ENCODE data around the gene RNU1-3.
A peak's percentile ranks its signal among the peaks of the same experiment; 100 is the strongest.
"Not testable (repeated sequence)": the region's sequence is repeated elsewhere in the genome, so short reads cannot be mapped to it uniquely, and the experiment has no call there.

Gene RNU1-3

DNA sequence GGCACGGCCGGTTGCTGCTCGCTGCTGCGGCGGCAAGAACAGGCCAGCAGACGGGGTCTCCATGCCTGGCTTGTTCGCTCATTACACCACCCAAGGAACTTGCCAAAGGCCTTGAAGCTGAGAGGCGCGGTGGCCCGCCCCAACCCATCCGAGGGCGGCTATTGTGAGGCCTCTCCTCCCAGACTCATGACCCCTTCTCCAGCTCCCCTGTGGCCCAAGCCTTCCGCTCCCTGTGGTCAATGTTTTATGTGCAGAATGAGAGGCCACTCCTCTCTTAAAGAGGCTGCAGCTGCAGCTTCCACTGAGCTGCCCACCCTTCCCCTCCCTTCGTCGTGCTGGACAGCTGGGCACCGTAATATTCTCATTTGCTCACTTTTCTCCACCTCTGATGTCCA lies 27.6 kb upstream of the RNU1-3 start:
- not testable (repeated sequence) for DNase-seq (ENCODE audit: low read depth in 2 of 2, low spot score in 1 of 2)

DNA sequence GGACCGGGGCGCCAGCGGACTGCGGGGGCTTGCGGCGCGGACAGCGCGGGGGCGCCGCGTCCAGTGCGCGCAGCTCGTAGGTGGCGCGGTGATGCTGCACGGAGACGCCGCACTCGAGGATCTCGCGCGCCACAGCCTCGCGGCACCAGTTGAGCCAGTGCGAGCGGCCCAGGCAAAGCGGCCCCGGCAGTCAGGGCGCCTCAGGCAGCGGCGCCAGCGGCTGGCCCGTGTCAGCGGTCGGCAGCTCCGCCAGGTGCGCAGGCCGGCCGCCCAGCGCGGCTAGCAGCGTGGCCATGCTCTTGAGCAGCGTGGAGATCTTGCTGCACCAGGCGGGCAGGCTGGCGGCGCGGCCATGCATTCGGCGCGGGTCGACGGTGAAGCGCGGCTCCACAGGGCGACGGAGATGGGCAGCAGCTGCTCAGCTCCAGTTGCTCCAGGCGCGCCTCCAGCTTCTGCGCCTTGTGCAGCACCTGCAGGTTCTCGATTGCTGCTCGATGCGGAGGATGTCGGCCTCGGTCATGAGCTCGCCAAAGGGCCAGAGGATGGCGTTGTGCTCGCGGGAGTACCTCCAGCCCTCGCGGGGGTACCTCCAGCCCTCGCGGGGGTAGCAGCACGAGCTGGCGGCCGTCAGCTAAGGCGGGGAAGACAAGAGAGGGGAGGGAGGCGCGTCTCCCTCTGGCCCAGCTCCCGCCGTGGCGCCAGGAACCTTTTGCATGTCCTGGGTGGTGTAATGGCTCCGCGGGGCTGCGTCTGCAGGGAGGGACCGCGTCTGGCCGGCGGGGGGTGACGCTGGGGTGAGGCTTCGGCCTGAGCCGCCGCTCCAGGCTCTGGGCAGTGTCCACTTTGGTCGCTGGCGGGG lies 26.9 kb upstream of the RNU1-3 start:
- not testable (repeated sequence) for DNase-seq (ENCODE audit: low read depth in 2 of 2, low spot score in 1 of 2)

GRCh38 chr1:16692717-16693448 lies 26.1 kb upstream of the RNU1-3 start:
- DNase-seq (ENCODE audit: low read depth in 2 of 2, low spot score in 1 of 2) = not testable (repeated sequence)

- not testable (repeated sequence) for DNase-seq (ENCODE audit: low read depth in 2 of 2, low spot score in 1 of 2)
These were observed 25.5 kb upstream of the RNU1-3 start for GRCh38 chr1:16692283-16692682.

- not testable (repeated sequence) for DNase-seq (ENCODE audit: low read depth in 2 of 2, low spot score in 1 of 2)
These were observed 24.4 kb upstream of the RNU1-3 start for GRCh38 chr1:16690971-16691682.

GRCh38 chr1:16687132-16687800 lies 20.5 kb upstream of the RNU1-3 start:
- not testable (repeated sequence) for DNase-seq (ENCODE audit: low read depth in 2 of 2, low spot score in 1 of 2)

DNA sequence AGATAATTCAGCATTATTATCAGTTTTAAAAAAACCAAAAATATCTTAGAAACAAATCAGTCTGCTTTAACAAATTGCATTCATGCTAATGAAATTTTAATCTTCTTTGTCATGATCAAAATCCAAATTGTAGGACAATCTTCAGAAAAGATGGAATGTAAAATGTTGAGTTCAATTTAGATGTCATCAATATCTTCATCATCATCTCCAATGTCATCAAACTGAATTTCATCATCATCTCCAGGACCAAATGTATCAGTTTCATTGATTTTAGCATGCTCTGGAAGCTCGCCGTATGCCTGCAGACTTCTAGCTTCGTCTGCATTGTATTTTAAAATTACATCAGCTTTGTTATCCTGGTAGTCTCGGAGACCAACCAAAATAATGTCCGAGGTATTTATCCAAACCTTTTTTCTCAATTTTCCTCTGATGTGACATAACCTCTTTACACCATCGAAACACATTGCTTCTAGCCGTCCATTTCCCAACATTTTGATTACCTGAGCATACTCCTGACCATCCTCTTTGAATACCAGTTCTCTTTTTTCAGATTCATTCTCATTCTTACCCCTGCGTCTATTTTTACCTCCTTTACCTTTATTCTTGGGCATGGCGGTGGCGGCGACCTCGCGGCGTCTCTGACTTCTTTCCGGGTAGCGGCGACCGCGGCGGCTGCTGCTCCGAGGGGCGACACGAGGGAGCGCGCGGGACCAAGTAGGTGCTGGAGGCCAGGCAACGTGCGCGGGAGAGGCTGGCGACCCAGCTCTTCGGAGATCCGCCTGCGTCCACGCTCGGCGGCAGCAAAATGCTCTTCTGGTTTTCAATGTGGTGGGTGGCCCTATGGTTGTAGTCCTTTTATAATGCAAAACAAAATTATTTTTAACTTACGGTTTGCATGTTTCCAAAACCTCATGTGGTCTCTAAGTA lies 19.0 kb upstream of the RNU1-3 start:
- not testable (repeated sequence) for DNase-seq (ENCODE audit: low read depth in 2 of 2, low spot score in 1 of 2)

GRCh38 chr1:16684738-16685337 lies 18.1 kb upstream of the RNU1-3 start:
- DNase-seq (ENCODE audit: low read depth in 2 of 2, low spot score in 1 of 2) = not testable (repeated sequence)

GRCh38 chr1:16684152-16684551 lies 17.4 kb upstream of the RNU1-3 start:
- not testable (repeated sequence) for DNase-seq (ENCODE audit: low read depth in 2 of 2, low spot score in 1 of 2)

DNA sequence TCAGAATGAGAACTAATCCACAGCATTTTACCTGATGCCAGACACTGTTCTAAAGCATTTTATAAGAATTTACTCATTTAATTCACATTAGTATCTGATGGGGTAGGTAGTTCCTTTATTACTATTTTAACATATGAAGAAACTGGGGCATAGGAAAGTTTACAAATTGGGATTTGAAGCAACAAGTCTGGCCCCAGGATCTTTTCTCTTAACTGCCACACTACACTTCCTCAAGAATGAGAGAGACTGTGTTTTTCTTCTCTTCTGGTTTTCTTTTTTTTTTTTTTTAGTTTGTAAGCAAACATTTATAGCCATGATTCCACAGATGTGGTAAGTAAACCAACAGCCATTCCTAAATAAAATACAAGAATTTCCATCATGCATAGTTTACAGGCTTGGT lies 16.1 kb upstream of the RNU1-3 start:
- not testable (repeated sequence) for DNase-seq (ENCODE audit: low read depth in 2 of 2, low spot score in 1 of 2)

DNA sequence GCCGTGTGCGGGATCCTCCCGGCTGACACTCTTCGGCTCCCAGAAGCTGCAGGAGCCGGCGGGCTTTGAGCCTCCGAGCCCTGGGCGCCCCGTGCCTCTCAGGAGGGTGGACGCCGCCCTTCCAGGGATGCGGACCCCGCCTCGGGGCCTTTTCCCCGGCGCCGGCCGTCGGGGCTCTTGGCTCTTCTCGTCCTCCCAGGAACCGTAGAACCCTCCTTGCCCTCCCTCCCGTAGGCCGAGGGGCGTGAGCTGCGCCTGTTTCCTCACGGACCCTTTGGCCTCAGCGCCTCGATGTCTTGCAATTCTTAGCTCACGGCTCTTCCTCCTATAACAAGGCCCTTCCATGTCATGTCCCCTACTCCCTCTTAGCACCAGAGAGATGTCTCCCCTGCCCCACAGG lies 13.6 kb upstream of the RNU1-3 start:
- DNase-seq (ENCODE audit: low read depth in 2 of 2, low spot score in 1 of 2) = not testable (repeated sequence)

GRCh38 chr1:16677552-16678431 lies 11.0 kb upstream of the RNU1-3 start:
- peak in 1 of 2 donors; percentile 9 for DNase-seq (ENCODE audit: low read depth in 2 of 2, low spot score in 1 of 2)

- not testable (repeated sequence) for DNase-seq (ENCODE audit: low read depth in 2 of 2, low spot score in 1 of 2)
These were observed 10.1 kb upstream of the RNU1-3 start for GRCh38 chr1:16676661-16677523.

GRCh38 chr1:16675118-16675510 lies 8.4 kb upstream of the RNU1-3 start:
- DNase-seq (ENCODE audit: low read depth in 2 of 2, low spot score in 1 of 2) = not testable (repeated sequence)

DNA sequence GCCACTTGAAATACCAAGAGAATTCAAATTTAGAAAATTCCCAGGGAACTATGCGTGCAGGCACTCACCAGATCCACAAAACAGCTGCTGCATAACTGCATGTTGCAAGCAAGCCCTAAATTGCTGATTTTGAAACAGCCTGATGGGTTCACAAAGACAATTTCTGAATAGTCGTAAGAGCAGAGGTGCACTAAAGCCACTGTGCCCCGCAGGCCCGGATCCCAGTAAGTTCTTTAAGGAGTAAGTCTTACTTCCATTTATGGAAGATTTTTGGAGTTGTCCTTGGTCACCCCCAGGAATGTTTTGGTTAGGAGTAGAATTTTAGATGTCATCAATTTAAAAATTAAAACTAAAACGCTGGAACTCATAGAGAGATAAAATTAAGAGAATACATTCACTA lies 7.2 kb upstream of the RNU1-3 start:
- DNase-seq (ENCODE audit: low read depth in 2 of 2, low spot score in 1 of 2) = not testable (repeated sequence)

GRCh38 chr1:16665836-16666235 lies 912 bp downstream of the RNU1-3 start:
- not testable (repeated sequence) for DNase-seq (ENCODE audit: low read depth in 2 of 2, low spot score in 1 of 2)

GRCh38 chr1:16658234-16658633 lies 8.5 kb downstream of the RNU1-3 start:
- DNase-seq (ENCODE audit: low read depth in 2 of 2, low spot score in 1 of 2) = not testable (repeated sequence)

Measured in stimulated activated CD8-positive, alpha-beta memory T cell treated with anti-CD3 and anti-CD28 coated beads, Interleukin-4, amount 100 ng/mL, for 1 hour (primary cell).